Activated CD4-positive, alpha-beta T cell treated with anti-CD3 and anti-CD28 coated beads for 36 hours (primary cell): ENCODE results near the gene SHANK3. TPM values are rescaled to one million over a fixed set of nuclear protein-coding genes. Genes with fewer than 3 reads are reported as not detected.

Experiments
- ATAC-seq: fragments of 200-7000 bp; cut with Tn5 transposase; one replicate; pipeline ENCODE4 v1.10.0; 2021; ENCODE audit warnings: mild to moderate bottlenecking, moderate library complexity
- CTCF ChIA-PET: fragments of 350-600 bp; sonication (Branson Sonifier 250); formaldehyde crosslinking; loops from one replicate; lab custom pipeline; 2021; ENCODE audit warnings: antibody characterized with exemption; lab: Charles Lee
- POLR2A ChIA-PET: fragments of 350-600 bp; sonication (Branson Sonifier 250); formaldehyde crosslinking; loops from one replicate; lab custom pipeline; 2021; ENCODE audit warnings: antibody characterized with exemption, inconsistent platforms; lab: Charles Lee
- DNase-seq: peaks from one replicate; pipeline ENCODE4 v3.0.0-alpha.2; 2020
- H3K27ac Mint-ChIP-seq: one replicate; pipeline ENCODE4 v1.8.0; 2021; ENCODE audit warnings: mixed read lengths
- H3K27me3 Mint-ChIP-seq: one replicate; pipeline ENCODE4 v1.8.0; 2021; ENCODE audit warnings: mixed read lengths
- H3K36me3 Mint-ChIP-seq: one replicate; pipeline ENCODE4 v1.8.0; 2021; ENCODE audit warnings: low read depth, mixed read lengths
- H3K4me1 Mint-ChIP-seq: one replicate; pipeline ENCODE4 v1.8.0; 2021; ENCODE audit warnings: mixed read lengths
- H3K4me3 Mint-ChIP-seq: one replicate; pipeline ENCODE4 v1.8.0; 2021; ENCODE audit warnings: mild to moderate bottlenecking, moderate library complexity, mixed read lengths
- H3K9me3 Mint-ChIP-seq: one replicate; pipeline ENCODE4 v1.8.0; 2021; ENCODE audit warnings: low read depth, mixed read lengths
- intact Hi-C, 2 experiments: fragments of 100-400 bp; cut with DNase I in 1 of 2; cut with micrococcal nuclease in 1 of 2; formaldehyde crosslinking; loops; one replicate each; pipeline versions ENCODE4 v1.14.2 to v1.15.1; 2022 to 2024; cut with DNase I, micrococcal nuclease
- total RNA-seq, 2 experiments: library from RNA; stranded (reverse); gene quantifications; one replicate each; pipeline ENCODE4 v1.2.3, GENCODE V29; 2021

Gene SHANK3
- total RNA-seq, 2 experiments from 2014 or later: 0.14 to 0.16 TPM

- no peak overlapping the region for H3K4me3 Mint-ChIP-seq
- no peaks in the 10 kb centered on the region for H3K9me3 Mint-ChIP-seq
- H3K27me3 Mint-ChIP-seq: no peaks in the 10 kb centered on the region
- H3K36me3 Mint-ChIP-seq: no peaks in the 10 kb centered on the region
- no peak overlapping the region for H3K27ac Mint-ChIP-seq
- DNase-seq: no peak
- no peak for ATAC-seq
- intact Hi-C loops: no loop called here
- H3K4me1 Mint-ChIP-seq: no peaks in the 10 kb centered on the region
- ChIA-PET CTCF (interaction anchor here (0.7 kb wide), 1 partner anchor 325 kb away, joined by 3 read pairs; no protein-coding TSS in a partner anchor), POLR2A (no interaction called here)
These were observed 37.6 kb downstream of the SHANK3 start for GRCh38 chr22:50710221-50710620.

GRCh38 chr22:50710886-50711285, 38.3 kb downstream of the SHANK3 start:
- ChIA-PET CTCF (no interaction called here), POLR2A (no interaction called here)
- DNase-seq (no peak), ATAC-seq (no peak)
- Mint-ChIP-seq H3K27me3 (no peaks in the 10 kb centered on the region), H3K27ac (no peak overlapping the region), H3K36me3 (no peaks in the 10 kb centered on the region), H3K4me3 (no peak overlapping the region), H3K9me3 (no peaks in the 10 kb centered on the region), H3K4me1 (no peaks in the 10 kb centered on the region)
- intact Hi-C loops: no loop called here

- no peak for DNase-seq
- Mint-ChIP-seq H3K36me3 (no peaks in the 10 kb centered on the region), H3K9me3 (no peaks in the 10 kb centered on the region), H3K27ac (no peak overlapping the region), H3K27me3 (no peaks in the 10 kb centered on the region), H3K4me3 (no peak overlapping the region), H3K4me1 (no peaks in the 10 kb centered on the region)
- intact Hi-C loops: no loop called here
- ATAC-seq: no peak
- POLR2A ChIA-PET: no interaction called here
- CTCF ChIA-PET: interaction anchor here (2.0 kb wide), 1 partner anchor 9 kb away, joined by 5 read pairs; no protein-coding TSS in a partner anchor
These were observed 39.1 kb downstream of the SHANK3 start for GRCh38 chr22:50711446-50712340.

- ChIA-PET CTCF (interaction anchor here (2.0 kb wide), 1 partner anchor 10 kb away, joined by 5 read pairs; no protein-coding TSS in a partner anchor), POLR2A (no interaction called here)
- ATAC-seq (no peak), DNase-seq (no peak)
- H3K27ac Mint-ChIP-seq: no peak overlapping the region
- no peaks in the 10 kb centered on the region for H3K9me3 Mint-ChIP-seq
- no peaks in the 10 kb centered on the region for H3K36me3 Mint-ChIP-seq
- H3K27me3 Mint-ChIP-seq: no peaks in the 10 kb centered on the region
- intact Hi-C loops: no loop called here
- no peaks in the 10 kb centered on the region for H3K4me1 Mint-ChIP-seq
- no peak overlapping the region for H3K4me3 Mint-ChIP-seq
These were observed 39.9 kb downstream of the SHANK3 start for GRCh38 chr22:50712341-50713007.

GRCh38 chr22:50713008-50713385, 40.4 kb downstream of the SHANK3 start:
- H3K9me3 Mint-ChIP-seq: no peaks in the 10 kb centered on the region
- no peak overlapping the region for H3K4me3 Mint-ChIP-seq
- intact Hi-C loops: no loop called here
- H3K36me3 Mint-ChIP-seq: no peaks in the 10 kb centered on the region
- ATAC-seq (no peak), DNase-seq (no peak)
- H3K27me3 Mint-ChIP-seq: no peaks in the 10 kb centered on the region
- POLR2A ChIA-PET: no interaction called here
- CTCF ChIA-PET: interaction anchor here (2.0 kb wide), 1 partner anchor 10 kb away, joined by 5 read pairs; no protein-coding TSS in a partner anchor
- no peaks in the 10 kb centered on the region for H3K4me1 Mint-ChIP-seq
- H3K27ac Mint-ChIP-seq: no peak overlapping the region

- no peaks in the 10 kb centered on the region for H3K36me3 Mint-ChIP-seq
- H3K9me3 Mint-ChIP-seq: no peaks in the 10 kb centered on the region
- ChIA-PET CTCF (interaction anchor here (2.0 kb wide), 1 partner anchor 11 kb away, joined by 5 read pairs; no protein-coding TSS in a partner anchor), POLR2A (no interaction called here)
- no peaks in the 10 kb centered on the region for H3K4me1 Mint-ChIP-seq
- DNase-seq (no peak), ATAC-seq (no peak)
- H3K27me3 Mint-ChIP-seq: no peaks in the 10 kb centered on the region
- no peak overlapping the region for H3K4me3 Mint-ChIP-seq
- intact Hi-C loops: no loop called here
- no peak overlapping the region for H3K27ac Mint-ChIP-seq
These were observed 41.0 kb downstream of the SHANK3 start for GRCh38 chr22:50713571-50714056.

GRCh38 chr22:50714150-50714549, 41.5 kb downstream of the SHANK3 start:
- ChIA-PET CTCF (no interaction called here), POLR2A (no interaction called here)
- Mint-ChIP-seq H3K9me3 (no peaks in the 10 kb centered on the region), H3K27ac (no peak overlapping the region), H3K27me3 (no peaks in the 10 kb centered on the region), H3K4me1 (no peaks in the 10 kb centered on the region), H3K4me3 (no peak overlapping the region), H3K36me3 (no peaks in the 10 kb centered on the region)
- DNase-seq: no peak
- ATAC-seq: no peak
- intact Hi-C loops: no loop called here

- ATAC-seq: no peak
- Mint-ChIP-seq H3K4me3 (no peak overlapping the region), H3K36me3 (no peaks in the 10 kb centered on the region), H3K9me3 (no peaks in the 10 kb centered on the region), H3K27ac (no peak overlapping the region), H3K27me3 (no peaks in the 10 kb centered on the region), H3K4me1 (no peaks in the 10 kb centered on the region)
- POLR2A ChIA-PET: no interaction called here
- intact Hi-C loops: no loop called here
- DNase-seq: no peak
- CTCF ChIA-PET: no interaction called here
These were observed 42.1 kb downstream of the SHANK3 start for GRCh38 chr22:50714631-50715179.

GRCh38 chr22:50715250-50715649, 42.6 kb downstream of the SHANK3 start:
- Mint-ChIP-seq H3K9me3 (no peaks in the 10 kb centered on the region), H3K4me3 (no peak overlapping the region), H3K4me1 (no peaks in the 10 kb centered on the region), H3K27me3 (no peaks in the 10 kb centered on the region), H3K27ac (no peak overlapping the region), H3K36me3 (no peaks in the 10 kb centered on the region)
- ChIA-PET POLR2A (no interaction called here), CTCF (no interaction called here)
- intact Hi-C loops: no loop called here
- ATAC-seq: no peak
- DNase-seq: no peak

- CTCF ChIA-PET: no interaction called here
- no peaks in the 10 kb centered on the region for H3K27me3 Mint-ChIP-seq
- no peak for DNase-seq
- POLR2A ChIA-PET: no interaction called here
- no peaks in the 10 kb centered on the region for H3K9me3 Mint-ChIP-seq
- ATAC-seq: no peak
- no peak overlapping the region for H3K27ac Mint-ChIP-seq
- intact Hi-C loops: no loop called here
- H3K36me3 Mint-ChIP-seq: no peaks in the 10 kb centered on the region
- H3K4me1 Mint-ChIP-seq: no peaks in the 10 kb centered on the region
- no peak overlapping the region for H3K4me3 Mint-ChIP-seq
These were observed 43.2 kb downstream of the SHANK3 start for GRCh38 chr22:50715776-50716175.

- Mint-ChIP-seq H3K4me1 (no peaks in the 10 kb centered on the region), H3K36me3 (no peaks in the 10 kb centered on the region), H3K9me3 (no peaks in the 10 kb centered on the region), H3K27ac (no peak overlapping the region), H3K4me3 (no peak overlapping the region), H3K27me3 (no peaks in the 10 kb centered on the region)
- ATAC-seq (no peak), DNase-seq (no peak)
- ChIA-PET POLR2A (no interaction called here), CTCF (no interaction called here)
- intact Hi-C loops: no loop called here
These were observed 43.8 kb downstream of the SHANK3 start for GRCh38 chr22:50716290-50717024.
